Stimulated activated naive B cell treated with anti-CD40 and anti-IgM and Interleukin-4, amounts not matched to agents 10 μg/mL and 1 μg/mL and 100 μg/mL, for 72 hours (primary cell): ENCODE data around the gene ATPAF2.
A peak's percentile ranks its signal among the peaks of the same experiment; 100 is the strongest.
"Not testable (repeated sequence)": the region's sequence is repeated elsewhere in the genome, so short reads cannot be mapped to it uniquely, and the experiment has no call there.

Experiments
- ATAC-seq, 2 donors: fragments of 150-1000 bp; cut with Tn5 transposase; replicated peaks; 2 replicates each; pipeline ENCODE4 v1.10.0; 2021; ENCODE audit warnings: moderate library complexity in 1 of 2
- DNase-seq: peaks from one replicate; pipeline ENCODE4 v3.0.0; 2021
- H3K27ac Mint-ChIP-seq: one replicate; pipeline ENCODE4 v1.8.0; 2022; ENCODE audit warnings: mild to moderate bottlenecking, mixed read lengths
- H3K27me3 Mint-ChIP-seq, 2 donors: one replicate each; pipeline ENCODE4 v1.8.0; 2022; ENCODE audit warnings: mixed read lengths in 2 of 2
- H3K36me3 Mint-ChIP-seq, 2 donors: one replicate each; pipeline ENCODE4 v1.8.0; 2022; ENCODE audit warnings: mixed read lengths in 2 of 2, mild to moderate bottlenecking in 1 of 2
- H3K4me1 Mint-ChIP-seq, 2 donors: one replicate each; pipeline ENCODE4 v1.8.0; 2022; ENCODE audit warnings: mixed read lengths in 2 of 2, mild to moderate bottlenecking in 1 of 2
- H3K4me3 Mint-ChIP-seq, 2 donors: one replicate each; pipeline ENCODE4 v1.8.0; 2022; ENCODE audit warnings: mild to moderate bottlenecking in 2 of 2, mixed read lengths in 2 of 2, moderate library complexity in 1 of 2
- H3K9me3 Mint-ChIP-seq, 2 donors: one replicate each; pipeline ENCODE4 v1.8.0; 2022; ENCODE audit warnings: mixed read lengths in 2 of 2, mild to moderate bottlenecking in 1 of 2

The ATPAF2 gene

GRCh38 chr17:18009609-18010420, 29.2 kb downstream of the ATPAF2 start:
- H3K9me3 Mint-ChIP-seq: no peaks in the 10 kb centered on the region
- ATAC-seq: no peak

GRCh38 chr17:18008496-18009268, 30.3 kb downstream of the ATPAF2 start:
- Mint-ChIP-seq H3K4me1 (peaks cover 0 to 7% of the 10 kb centered on the region in 2 donors), H3K27me3 (no peaks in the 10 kb centered on the region), H3K9me3 (no peaks in the 10 kb centered on the region), H3K27ac (peak overlapping the region; percentile 85), H3K36me3 (peaks cover 34 to 58% of the 10 kb centered on the region in 2 donors), H3K4me3 (no peak overlapping the region)
- DNase-seq (no peak), ATAC-seq (no peak)

More at GRCh38 chr17:18009609-18010420, 29.2 kb downstream of the ATPAF2 start:
- no peak overlapping the region for H3K27ac Mint-ChIP-seq
- no peak for DNase-seq
- H3K4me1 Mint-ChIP-seq: peaks cover 0 to 4% of the 10 kb centered on the region in 2 donors
- peaks cover 39 to 65% of the 10 kb centered on the region in 2 donors for H3K36me3 Mint-ChIP-seq
- H3K4me3 Mint-ChIP-seq: no peak overlapping the region
- H3K27me3 Mint-ChIP-seq: no peaks in the 10 kb centered on the region

GRCh38 chr17:18006495-18007239, 32.3 kb downstream of the ATPAF2 start:
- Mint-ChIP-seq H3K9me3 (no peaks in the 10 kb centered on the region), H3K4me3 (no peak overlapping the region), H3K36me3 (peaks cover 30 to 42% of the 10 kb centered on the region in 2 donors), H3K27ac (no peak overlapping the region), H3K27me3 (no peaks in the 10 kb centered on the region), H3K4me1 (peaks cover 6 to 11% of the 10 kb centered on the region in 2 donors)
- no peak for DNase-seq
- ATAC-seq: no peak

- peak overlapping the region; percentile 15 for H3K27ac Mint-ChIP-seq
- no peak overlapping the region for H3K4me3 Mint-ChIP-seq
- no peaks in the 10 kb centered on the region for H3K27me3 Mint-ChIP-seq
- peaks cover 6 to 11% of the 10 kb centered on the region in 2 donors for H3K4me1 Mint-ChIP-seq
- no peak for ATAC-seq
- peaks cover 22 to 39% of the 10 kb centered on the region in 2 donors for H3K36me3 Mint-ChIP-seq
- no peak for DNase-seq
- no peaks in the 10 kb centered on the region for H3K9me3 Mint-ChIP-seq
Observed at GRCh38 chr17:18005496-18005895, 33.5 kb downstream of the ATPAF2 start.

- Mint-ChIP-seq H3K9me3 (no peaks in the 10 kb centered on the region), H3K27ac (no peak overlapping the region), H3K4me3 (no peak overlapping the region), H3K4me1 (peaks cover 6 to 11% of the 10 kb centered on the region in 2 donors), H3K36me3 (peaks cover 19 to 34% of the 10 kb centered on the region in 2 donors), H3K27me3 (no peaks in the 10 kb centered on the region)
- ATAC-seq: no peak
- no peak for DNase-seq
Observed at GRCh38 chr17:18004884-18005305, 34.1 kb downstream of the ATPAF2 start.

GRCh38 chr17:18004345-18004744, 34.6 kb downstream of the ATPAF2 start:
- Mint-ChIP-seq H3K4me1 (peaks cover 6 to 11% of the 10 kb centered on the region in 2 donors), H3K36me3 (peaks cover 19 to 30% of the 10 kb centered on the region in 2 donors), H3K4me3 (no peak overlapping the region), H3K27me3 (no peaks in the 10 kb centered on the region), H3K27ac (no peak overlapping the region), H3K9me3 (no peaks in the 10 kb centered on the region)
- ATAC-seq: no peak
- DNase-seq: no peak

- H3K27me3 Mint-ChIP-seq: no peaks in the 10 kb centered on the region
- ATAC-seq (no peak), DNase-seq (no peak)
- no peak overlapping the region for H3K27ac Mint-ChIP-seq
- peaks cover 10 to 17% of the 10 kb centered on the region in 2 donors for H3K36me3 Mint-ChIP-seq
- H3K9me3 Mint-ChIP-seq: no peaks in the 10 kb centered on the region
- peaks cover 6 to 11% of the 10 kb centered on the region in 2 donors for H3K4me1 Mint-ChIP-seq
- H3K4me3 Mint-ChIP-seq: no peak overlapping the region
Observed at GRCh38 chr17:18002171-18002570, 36.8 kb downstream of the ATPAF2 start.

GRCh38 chr17:18000030-18000408, 38.9 kb downstream of the ATPAF2 start:
- H3K9me3 Mint-ChIP-seq: no peaks in the 10 kb centered on the region
- H3K27ac Mint-ChIP-seq: no peak overlapping the region
- no peaks in the 10 kb centered on the region for H3K27me3 Mint-ChIP-seq
- H3K4me3 Mint-ChIP-seq: no peak overlapping the region
- DNase-seq (no peak), ATAC-seq (no peak)
- peaks cover 6 to 7% of the 10 kb centered on the region in 2 donors for H3K4me1 Mint-ChIP-seq
- H3K36me3 Mint-ChIP-seq: peaks cover 1 to 4% of the 10 kb centered on the region in 2 donors

- DNase-seq (no peak), ATAC-seq (no peak)
- Mint-ChIP-seq H3K9me3 (no peaks in the 10 kb centered on the region), H3K4me3 (no peak overlapping the region), H3K4me1 (peaks cover 6 to 7% of the 10 kb centered on the region in 2 donors), H3K27ac (no peak overlapping the region), H3K27me3 (no peaks in the 10 kb centered on the region), H3K36me3 (peaks cover 1 to 4% of the 10 kb centered on the region in 2 donors)
Observed at GRCh38 chr17:17999364-18000029, 39.5 kb downstream of the ATPAF2 start.

GRCh38 chr17:17998934-17999333, 40.0 kb downstream of the ATPAF2 start:
- Mint-ChIP-seq H3K36me3 (peaks cover 1 to 4% of the 10 kb centered on the region in 2 donors), H3K4me3 (no peak overlapping the region), H3K4me1 (peaks cover 4 to 6% of the 10 kb centered on the region in 2 donors), H3K27ac (no peak overlapping the region), H3K9me3 (no peaks in the 10 kb centered on the region), H3K27me3 (no peaks in the 10 kb centered on the region)
- no peak for DNase-seq
- ATAC-seq: no peak

- H3K9me3 Mint-ChIP-seq: not testable (repeated sequence)
Observed at GRCh38 chr17:17995887-17996286, 43.1 kb downstream of the ATPAF2 start.

GRCh38 chr17:17994271-17995069, 44.5 kb downstream of the ATPAF2 start:
- peaks cover 0 to 4% of the 10 kb centered on the region in 2 donors for H3K36me3 Mint-ChIP-seq
- no peak overlapping the region for H3K4me3 Mint-ChIP-seq
- no peak for DNase-seq
- ATAC-seq: peak; percentile 50 to 71
- H3K27me3 Mint-ChIP-seq: no peaks in the 10 kb centered on the region
- H3K4me1 Mint-ChIP-seq: peaks cover 3 to 4% of the 10 kb centered on the region in 2 donors
- H3K9me3 Mint-ChIP-seq: no peaks in the 10 kb centered on the region
- no peak overlapping the region for H3K27ac Mint-ChIP-seq

More at GRCh38 chr17:17995887-17996286, 43.1 kb downstream of the ATPAF2 start:
- not testable (repeated sequence) for ATAC-seq, H3K27me3 Mint-ChIP-seq, DNase-seq, H3K27ac Mint-ChIP-seq, H3K4me1 Mint-ChIP-seq, H3K36me3 Mint-ChIP-seq, H3K4me3 Mint-ChIP-seq

- peaks cover 0 to 6% of the 10 kb centered on the region in 2 donors for H3K36me3 Mint-ChIP-seq
- no peak overlapping the region for H3K4me3 Mint-ChIP-seq
- H3K4me1 Mint-ChIP-seq: peaks cover 3 to 4% of the 10 kb centered on the region in 2 donors
- H3K27ac Mint-ChIP-seq: no peak overlapping the region
- no peak for ATAC-seq
- H3K9me3 Mint-ChIP-seq: no peaks in the 10 kb centered on the region
- no peak for DNase-seq
- H3K27me3 Mint-ChIP-seq: no peaks in the 10 kb centered on the region
Observed at GRCh38 chr17:17993852-17994251, 45.1 kb downstream of the ATPAF2 start.
